HK-2 (cell line): ENCODE measurements around the gene PIP4K2A.

ENCODE experiments used
- DNase-seq: peaks from one replicate; pipeline ENCODE4 v3.0.0-alpha.2; 2018; ENCODE audit not compliant: unreplicated experiment

Gene PIP4K2A

GRCh38 chr10:22620140-22620857 is 94.1 kb downstream of the PIP4K2A start:
- peak; percentile 72 for DNase-seq

- DNase-seq: no peak
These were observed 95.3 kb downstream of the PIP4K2A start for GRCh38 chr10:22619101-22619500.

GRCh38 chr10:22618078-22618785 is 96.1 kb downstream of the PIP4K2A start:
- DNase-seq: no peak

GRCh38 chr10:22617516-22617915 is 96.9 kb downstream of the PIP4K2A start:
- DNase-seq: no peak

GRCh38 chr10:22617051-22617450 is 97.3 kb downstream of the PIP4K2A start:
- DNase-seq: no peak

- DNase-seq: no peak
These were observed 98.4 kb downstream of the PIP4K2A start for GRCh38 chr10:22615819-22616499.

- DNase-seq: no peak
These were observed 99.3 kb downstream of the PIP4K2A start for GRCh38 chr10:22615101-22615500.

- DNase-seq: no peak
These were observed 101.4 kb downstream of the PIP4K2A start for GRCh38 chr10:22613011-22613410.

- no peak for DNase-seq
These were observed 102.1 kb downstream of the PIP4K2A start for GRCh38 chr10:22612318-22612717.

- no peak for DNase-seq
These were observed 102.8 kb downstream of the PIP4K2A start for GRCh38 chr10:22611425-22612115.

- no peak for DNase-seq
These were observed 103.8 kb downstream of the PIP4K2A start for GRCh38 chr10:22610610-22611009.

GRCh38 chr10:22609719-22610465 is 104.5 kb downstream of the PIP4K2A start:
- no peak for DNase-seq

GRCh38 chr10:22609251-22609650 is 105.1 kb downstream of the PIP4K2A start:
- no peak for DNase-seq

- DNase-seq: no peak
These were observed 107.1 kb downstream of the PIP4K2A start for GRCh38 chr10:22607261-22607660.

GRCh38 chr10:22606164-22606614 is 108.2 kb downstream of the PIP4K2A start:
- DNase-seq: peak; percentile 67

- no peak for DNase-seq
These were observed 109.2 kb downstream of the PIP4K2A start for GRCh38 chr10:22605168-22605567.

GRCh38 chr10:22604344-22605126 is 109.8 kb downstream of the PIP4K2A start:
- DNase-seq: no peak

GRCh38 chr10:22603581-22603980 is 110.8 kb downstream of the PIP4K2A start:
- no peak for DNase-seq

GRCh38 chr10:22601618-22602017 is 112.8 kb downstream of the PIP4K2A start:
- no peak for DNase-seq

GRCh38 chr10:22599636-22600228 is 114.6 kb downstream of the PIP4K2A start:
- no peak for DNase-seq
